ENCODE results near the gene PTPRU.

DNA sequence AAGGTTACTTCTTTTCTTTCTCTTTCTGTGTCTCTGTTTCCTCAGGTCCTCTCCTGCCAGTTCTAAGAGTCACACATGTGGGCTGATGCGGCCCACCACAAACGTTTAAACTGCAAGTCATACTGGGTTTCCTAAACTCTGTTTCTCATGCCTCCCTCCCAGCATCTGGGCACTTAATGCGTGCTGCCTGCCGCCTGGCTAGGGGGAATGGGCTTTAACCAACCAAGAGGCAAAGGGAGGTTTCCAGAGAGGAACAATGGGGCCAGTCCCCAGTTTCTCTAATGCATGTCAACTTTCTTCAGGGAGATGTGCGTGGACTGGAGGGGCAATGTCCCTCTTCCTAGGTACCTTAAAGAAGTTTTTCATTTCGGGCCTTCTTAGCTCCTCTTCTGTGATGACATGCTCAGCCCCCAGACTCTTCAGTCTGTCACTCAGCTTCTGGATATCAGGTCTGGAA, 34.7 kb upstream of the PTPRU start:
- TF ChIP-seq, protein P1, sequence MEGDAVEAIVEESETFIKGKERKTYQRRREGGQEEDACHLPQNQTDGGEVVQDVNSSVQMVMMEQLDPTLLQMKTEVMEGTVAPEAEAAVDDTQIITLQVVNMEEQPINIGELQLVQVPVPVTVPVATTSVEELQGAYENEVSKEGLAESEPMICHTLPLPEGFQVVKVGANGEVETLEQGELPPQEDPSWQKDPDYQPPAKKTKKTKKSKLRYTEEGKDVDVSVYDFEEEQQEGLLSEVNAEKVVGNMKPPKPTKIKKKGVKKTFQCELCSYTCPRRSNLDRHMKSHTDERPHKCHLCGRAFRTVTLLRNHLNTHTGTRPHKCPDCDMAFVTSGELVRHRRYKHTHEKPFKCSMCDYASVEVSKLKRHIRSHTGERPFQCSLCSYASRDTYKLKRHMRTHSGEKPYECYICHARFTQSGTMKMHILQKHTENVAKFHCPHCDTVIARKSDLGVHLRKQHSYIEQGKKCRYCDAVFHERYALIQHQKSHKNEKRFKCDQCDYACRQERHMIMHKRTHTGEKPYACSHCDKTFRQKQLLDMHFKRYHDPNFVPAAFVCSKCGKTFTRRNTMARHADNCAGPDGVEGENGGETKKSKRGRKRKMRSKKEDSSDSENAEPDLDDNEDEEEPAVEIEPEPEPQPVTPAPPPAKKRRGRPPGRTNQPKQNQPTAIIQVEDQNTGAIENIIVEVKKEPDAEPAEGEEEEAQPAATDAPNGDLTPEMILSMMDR (conservative IDR thresholded peaks at IDR 0.05; ENCODE audit: low read length), result no peak
- TF ChIP-seq EZH2phosphoT487 (IDR thresholded peaks at IDR 0.05; ENCODE audit: borderline replicate concordance), result no peak

Data from Loucy (cell line).